Thoracic aorta (tissue), 2 donors: ENCODE data around the gene SSTR3. TPM values are rescaled to one million over a fixed set of nuclear protein-coding genes. Genes with fewer than 3 reads are reported as not detected.

ENCODE experiments used
- ATAC-seq: fragments of 150-250 bp; one replicate; pipeline ENCODE4 v1.8.0; 2017; ENCODE audit warnings: low read depth; ENCODE audit not compliant: insufficient number of reproducible peaks, low FRiP score
- DNase-seq: peaks from one replicate; pipeline ENCODE4 v3.0.0-alpha.2; 2020; ENCODE audit warnings: low spot score
- H3K27ac ChIP-seq, 2 donors: fragments of 200-600 bp; sonication (generic); 1 replicate in 1 of 2; 2 replicates in 1 of 2; pipeline ENCODE4 v1.5.1; 2016; ENCODE audit warnings: mild to moderate bottlenecking in 2 of 2, moderate library complexity in 2 of 2
- H3K27me3 ChIP-seq: fragments of 200-600 bp; sonication (generic); replicated peaks from 2 replicates; pipeline ENCODE4 v1.6.0; 2016; ENCODE audit warnings: mild to moderate bottlenecking; ENCODE audit not compliant: insufficient read depth
- H3K36me3 ChIP-seq: fragments of 200-600 bp; sonication (generic); one replicate; pipeline ENCODE4 v1.5.1; 2016
- H3K4me1 ChIP-seq, 2 donors: fragments of 200-600 bp; sonication (generic); 1 replicate in 1 of 2; 2 replicates in 1 of 2; pipeline versions ENCODE4 v1.5.1 to v1.6.0; 2016; ENCODE audit warnings: low read depth in 2 of 2, mild to moderate bottlenecking in 1 of 2; ENCODE audit not compliant: control insufficient read depth in 1 of 2
- H3K4me3 ChIP-seq: fragments of 200-600 bp; sonication (generic); 2 replicates; pipeline ENCODE4 v1.5.1; 2016; ENCODE audit warnings: mild to moderate bottlenecking
- H3K9me3 ChIP-seq: fragments of 200-600 bp; sonication (generic); 2 replicates; pipeline ENCODE4 v1.5.1; 2016
- CTCF ChIP-seq: fragments of 200-600 bp; sonication (generic); IDR thresholded peaks from one replicate; pipeline ENCODE4 v1.5.1; 2019; ENCODE audit warnings: antibody characterized with exemption
- total RNA-seq, 2 donors: library from RNA; depleted of rRNA; stranded (reverse); fragments of >200 nt; gene quantifications; one replicate each; pipeline versions ENCODE4 v1.1.0 to v1.2.3, GENCODE V29; 2016

The SSTR3 gene
- total RNA-seq, 2 donors from 2014 or later, result not detected

GRCh38 chr22:37160027-37160426, 52.2 kb downstream of the SSTR3 start:
- no peak overlapping the region for H3K27ac ChIP-seq
- H3K4me1 ChIP-seq, result no peaks in the 10 kb centered on the region
- H3K9me3 ChIP-seq, result peaks cover 2% of the 10 kb centered on the region
- H3K27me3 ChIP-seq, result no peaks in the 10 kb centered on the region
- no peak overlapping the region for H3K4me3 ChIP-seq
- no peaks in the 10 kb centered on the region for H3K36me3 ChIP-seq
- ATAC-seq, result no peak
- DNase-seq, result no peak
- no peak for TF ChIP-seq CTCF

- H3K27me3 ChIP-seq, result no peaks in the 10 kb centered on the region
- TF ChIP-seq CTCF, result no peak
- DNase-seq (no peak), ATAC-seq (no peak)
- H3K36me3 ChIP-seq, result no peaks in the 10 kb centered on the region
- H3K4me1 ChIP-seq, result no peaks in the 10 kb centered on the region
- H3K9me3 ChIP-seq, result peaks cover 2% of the 10 kb centered on the region
- no peak overlapping the region for H3K27ac ChIP-seq
- H3K4me3 ChIP-seq, result no peak overlapping the region
Observed at GRCh38 chr22:37158963-37159290, 53.4 kb downstream of the SSTR3 start.

- no peak for DNase-seq
- H3K27ac ChIP-seq, result no peak overlapping the region
- no peaks in the 10 kb centered on the region for H3K36me3 ChIP-seq
- H3K9me3 ChIP-seq, result peaks cover 2% of the 10 kb centered on the region
- no peak for ATAC-seq
- H3K27me3 ChIP-seq, result no peaks in the 10 kb centered on the region
- H3K4me1 ChIP-seq, result no peaks in the 10 kb centered on the region
- H3K4me3 ChIP-seq, result no peak overlapping the region
- no peak for TF ChIP-seq CTCF
Observed at GRCh38 chr22:37157516-37158285, 54.6 kb downstream of the SSTR3 start.

- Histone ChIP-seq H3K4me1 (no peaks in the 10 kb centered on the region), H3K4me3 (no peak overlapping the region), H3K27ac (no peak overlapping the region), H3K9me3 (peaks cover 2% of the 10 kb centered on the region), H3K36me3 (no peaks in the 10 kb centered on the region), H3K27me3 (no peaks in the 10 kb centered on the region)
- no peak for TF ChIP-seq CTCF
- DNase-seq (no peak), ATAC-seq (no peak)
Observed at GRCh38 chr22:37156686-37157435, 55.4 kb downstream of the SSTR3 start.

- no peaks in the 10 kb centered on the region for H3K27me3 ChIP-seq
- no peaks in the 10 kb centered on the region for H3K9me3 ChIP-seq
- H3K27ac ChIP-seq, result no peak overlapping the region
- no peaks in the 10 kb centered on the region for H3K4me1 ChIP-seq
- H3K36me3 ChIP-seq, result no peaks in the 10 kb centered on the region
- no peak overlapping the region for H3K4me3 ChIP-seq
- TF ChIP-seq CTCF, result no peak
- DNase-seq, result no peak
- no peak for ATAC-seq
Observed at GRCh38 chr22:37155971-37156370, 56.3 kb downstream of the SSTR3 start.
